GM18909 (cell line): Measurements from ENCODE around the gene DHCR24.
"Not testable (repeated sequence)": the region's sequence is repeated elsewhere in the genome, so short reads cannot be mapped to it uniquely, and the experiment has no call there.

Experiments used
- ATAC-seq: cut with Tn5 transposase; IDR thresholded peaks from one replicate; pipeline ENCODE4 v1.9.1; 2021; ENCODE audit warnings: mild to moderate bottlenecking; ENCODE audit not compliant: unreplicated experiment, poor library complexity

The DHCR24 gene, protein sequence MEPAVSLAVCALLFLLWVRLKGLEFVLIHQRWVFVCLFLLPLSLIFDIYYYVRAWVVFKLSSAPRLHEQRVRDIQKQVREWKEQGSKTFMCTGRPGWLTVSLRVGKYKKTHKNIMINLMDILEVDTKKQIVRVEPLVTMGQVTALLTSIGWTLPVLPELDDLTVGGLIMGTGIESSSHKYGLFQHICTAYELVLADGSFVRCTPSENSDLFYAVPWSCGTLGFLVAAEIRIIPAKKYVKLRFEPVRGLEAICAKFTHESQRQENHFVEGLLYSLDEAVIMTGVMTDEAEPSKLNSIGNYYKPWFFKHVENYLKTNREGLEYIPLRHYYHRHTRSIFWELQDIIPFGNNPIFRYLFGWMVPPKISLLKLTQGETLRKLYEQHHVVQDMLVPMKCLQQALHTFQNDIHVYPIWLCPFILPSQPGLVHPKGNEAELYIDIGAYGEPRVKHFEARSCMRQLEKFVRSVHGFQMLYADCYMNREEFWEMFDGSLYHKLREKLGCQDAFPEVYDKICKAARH

GRCh38 chr1:54886724-54887664 lies at the start of gene DHCR24:
TSS of gene DHCR24 (minus strand) at chr1:54887195. CDS start at chr1:54887119, 76 bp downstream.
- ATAC-seq: peak; percentile 88

DNA sequence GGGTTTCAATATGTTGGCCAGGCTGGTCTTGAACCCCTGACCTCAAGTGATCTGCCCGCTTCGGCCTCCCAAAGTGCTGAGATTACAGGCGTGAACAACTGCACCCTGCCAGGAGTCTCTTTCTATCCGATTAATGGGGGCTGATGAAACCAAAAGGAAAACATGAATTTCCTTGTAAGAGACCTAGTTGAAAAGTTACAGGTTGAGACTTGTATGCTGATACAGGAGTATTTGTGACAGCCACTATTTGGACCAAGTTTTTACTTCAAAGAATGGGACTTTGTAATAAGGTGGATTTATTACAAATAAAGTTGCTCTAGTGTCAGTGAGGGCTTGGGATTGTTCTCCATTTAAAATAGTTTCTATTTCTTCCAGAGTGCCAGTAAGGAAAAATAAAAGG lies 49.8 kb upstream of the DHCR24 start:
- no peak for ATAC-seq

GRCh38 chr1:54934869-54935268 lies 47.9 kb upstream of the DHCR24 start:
- no peak for ATAC-seq

DNA sequence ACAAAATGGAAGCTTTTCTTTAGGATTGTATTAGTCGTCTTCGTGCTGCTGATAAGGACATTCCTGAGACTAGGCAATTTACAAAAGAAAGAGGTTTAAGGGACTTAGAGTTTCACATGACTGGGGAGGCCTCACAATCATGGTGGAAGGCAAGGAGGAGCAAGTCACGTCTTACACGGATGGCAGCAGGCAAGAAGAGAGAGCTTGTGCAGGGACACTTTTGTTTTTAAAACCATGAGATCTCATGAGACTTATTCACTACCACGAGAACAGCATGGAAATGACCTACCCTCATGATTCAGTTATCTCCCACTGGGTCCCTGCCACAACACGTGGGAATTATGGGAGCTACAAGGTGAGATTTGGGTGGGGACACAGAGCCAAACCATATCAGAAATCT lies 47.1 kb upstream of the DHCR24 start:
- not testable (repeated sequence) for ATAC-seq

- ATAC-seq: no peak
Observed at GRCh38 chr1:54931275-54931840, 44.4 kb upstream of the DHCR24 start.

DNA sequence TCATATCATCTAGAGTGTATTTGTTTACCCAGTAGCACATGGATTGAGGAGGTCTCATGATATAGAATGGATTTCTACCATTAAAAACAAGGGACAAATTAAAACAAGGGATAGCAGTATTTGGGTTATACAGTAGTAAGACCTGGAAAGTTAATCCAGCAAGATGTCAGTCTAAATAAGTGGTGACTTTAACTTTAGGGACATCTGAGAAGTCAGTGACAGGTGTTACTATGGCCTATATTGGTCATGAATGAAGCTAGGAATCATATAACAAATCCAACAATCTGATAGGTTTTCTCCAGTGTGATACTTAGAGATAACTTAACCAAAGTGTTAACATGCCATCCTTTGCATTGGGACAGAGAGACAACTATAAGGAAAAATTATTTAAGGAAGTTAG lies 42.7 kb upstream of the DHCR24 start:
- ATAC-seq: no peak

DNA sequence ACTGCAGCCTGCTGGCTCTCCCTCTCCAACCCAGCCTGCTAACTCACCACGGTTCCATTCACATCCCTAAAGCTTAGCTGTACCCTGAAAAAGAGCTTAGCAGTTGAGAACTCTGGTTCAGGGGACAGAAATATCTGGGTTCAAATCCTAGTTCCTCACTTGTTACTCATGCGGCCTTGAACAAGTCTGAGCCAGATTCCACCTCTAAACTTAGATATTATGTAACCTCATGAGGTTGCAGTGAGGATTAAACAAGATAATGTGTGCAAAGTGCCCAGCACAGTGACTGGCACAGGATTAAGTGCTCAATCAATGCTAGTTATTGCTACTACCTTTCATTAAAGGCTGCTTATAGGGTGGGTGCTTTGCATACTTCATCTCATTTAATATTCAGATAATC lies 41.3 kb upstream of the DHCR24 start:
- ATAC-seq: no peak

DNA sequence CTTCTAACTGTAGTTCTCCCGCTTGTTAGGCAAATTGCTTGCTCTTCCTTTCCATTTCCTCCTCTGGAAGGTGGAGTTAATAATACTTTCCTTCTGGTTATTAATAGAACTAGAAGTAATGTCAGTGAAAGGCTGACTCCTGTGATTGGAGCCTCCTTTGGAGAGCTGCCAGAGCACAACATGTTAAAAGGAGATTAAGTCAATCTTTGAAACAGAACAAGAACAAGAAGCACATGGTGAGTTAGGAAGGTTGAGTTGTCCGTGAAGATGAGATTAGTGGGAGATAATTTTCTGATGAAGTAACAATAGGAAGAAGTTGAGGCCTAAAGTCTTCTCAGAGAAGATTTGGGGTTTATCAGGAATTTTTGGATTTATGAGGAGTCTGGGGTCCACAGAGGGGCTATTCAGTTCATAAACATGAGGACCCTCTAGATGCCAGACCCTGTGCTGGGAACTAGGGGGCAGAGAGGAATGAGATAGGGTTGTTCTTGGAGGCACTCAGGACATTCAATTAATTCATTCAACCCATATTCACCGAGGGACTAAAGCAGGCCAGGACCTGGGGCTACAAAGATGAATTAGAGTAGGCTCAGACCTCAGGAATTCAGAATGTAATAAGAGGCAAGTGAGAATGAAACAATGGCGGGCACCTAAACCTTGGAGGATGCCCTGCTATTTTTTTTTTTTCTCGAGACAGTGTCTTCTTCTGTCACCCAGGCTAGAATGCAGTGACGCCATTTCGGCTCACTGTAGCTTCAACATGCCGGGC lies 40.7 kb upstream of the DHCR24 start:
- ATAC-seq: no peak

GRCh38 chr1:54926970-54927369 lies 40.0 kb upstream of the DHCR24 start:
- no peak for ATAC-seq

DNA sequence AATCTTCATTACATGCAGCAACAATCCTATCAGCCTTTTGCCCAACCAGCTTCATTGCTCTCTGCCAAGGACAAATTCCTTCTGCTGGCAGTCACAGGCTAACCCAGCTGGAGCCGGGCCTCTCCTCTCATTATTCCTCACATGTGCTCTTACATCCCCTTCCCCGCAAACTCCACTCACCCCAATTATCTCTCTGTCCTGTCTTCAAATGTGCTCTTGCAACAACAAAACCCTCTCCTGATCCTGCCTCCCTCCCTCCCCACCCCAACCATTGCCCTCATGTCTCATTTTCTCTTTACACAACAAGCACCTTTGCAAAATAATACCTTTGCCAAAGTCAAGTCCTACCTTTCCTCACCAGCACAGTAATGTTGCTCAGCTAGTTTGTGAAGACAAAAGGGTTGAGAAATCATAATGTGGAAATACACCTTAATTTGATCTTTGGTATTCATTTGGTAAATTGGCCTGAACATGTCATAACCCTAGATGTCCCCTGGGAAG lies 36.0 kb upstream of the DHCR24 start:
- no peak for ATAC-seq

DNA sequence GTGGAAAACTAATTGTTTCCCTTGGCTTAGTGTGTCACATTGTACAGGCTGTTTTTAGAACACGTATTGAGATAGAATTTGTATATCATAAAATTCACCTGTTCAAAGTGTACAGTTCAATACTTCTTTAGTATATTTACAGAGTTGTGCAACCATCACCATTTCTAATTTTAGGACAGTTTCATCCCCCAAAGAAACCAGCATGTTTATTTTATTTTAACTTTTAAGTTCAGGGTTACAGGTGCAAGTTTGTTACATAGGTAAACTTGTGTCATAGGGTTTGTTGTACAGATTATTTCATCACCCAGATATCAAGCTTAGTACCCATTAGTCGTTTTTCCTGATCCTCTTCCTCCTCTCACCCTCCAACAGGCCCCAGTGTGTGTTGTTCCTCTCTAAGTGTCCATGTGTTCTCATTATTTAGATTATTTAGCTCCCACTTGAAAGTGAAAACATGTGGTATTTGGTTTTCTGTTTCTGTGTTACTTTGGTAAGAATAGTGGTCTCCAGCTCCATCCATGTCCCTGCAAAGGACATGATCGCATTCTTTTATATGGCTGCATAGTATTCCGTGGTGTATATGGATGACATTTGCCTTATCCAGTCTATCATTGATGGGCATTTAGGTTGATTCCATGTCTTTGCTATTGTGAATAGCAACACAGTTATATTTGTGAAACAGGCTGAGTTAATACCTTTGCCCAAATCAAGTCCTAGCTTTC lies 35.2 kb upstream of the DHCR24 start:
- no peak for ATAC-seq

DNA sequence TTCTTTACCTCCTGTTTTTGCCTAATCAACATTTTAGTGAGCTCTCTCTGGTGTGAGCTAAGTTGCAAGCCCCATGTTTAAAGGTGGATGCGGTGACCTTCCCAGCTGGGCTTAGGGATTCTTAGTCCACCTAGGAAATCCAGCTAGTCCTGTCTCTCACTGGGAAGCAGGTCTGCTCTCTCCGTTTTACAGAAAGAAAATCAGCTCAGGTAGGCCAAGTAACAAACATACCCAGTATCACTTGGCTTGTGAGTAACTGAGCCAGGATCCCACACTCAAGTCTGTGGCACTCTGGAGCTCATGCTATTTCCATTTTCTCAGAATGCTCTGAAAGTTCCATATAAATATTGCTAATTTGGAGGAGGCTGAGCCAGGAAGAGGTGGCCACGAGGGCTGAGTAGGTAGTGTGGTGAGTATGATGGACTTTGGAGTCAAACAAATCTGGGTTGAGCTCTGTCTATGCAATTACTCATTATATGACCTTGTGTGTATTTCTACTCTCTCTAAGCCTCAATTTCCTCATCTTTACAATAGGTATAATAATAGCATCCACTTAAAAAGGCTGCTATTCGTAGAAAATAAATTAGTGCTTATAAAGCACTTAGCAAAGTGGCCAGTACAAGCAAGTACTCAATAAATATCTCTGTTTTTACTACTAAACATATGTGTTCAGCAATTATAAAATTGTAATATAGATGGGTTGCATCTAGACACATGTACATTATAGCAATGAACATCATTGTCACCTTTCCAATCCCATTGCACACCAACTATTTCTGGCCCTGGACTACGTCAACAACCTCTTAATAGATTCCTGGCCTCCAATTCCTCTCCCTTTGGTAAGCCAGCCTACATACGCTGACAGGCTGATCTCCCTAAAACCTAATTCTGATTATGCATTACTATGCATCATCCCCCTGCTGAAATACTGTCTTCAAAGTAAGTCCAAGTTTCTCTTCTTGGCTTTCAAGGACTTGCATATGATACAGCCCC lies 32.7 kb upstream of the DHCR24 start:
- no peak for ATAC-seq

- not testable (repeated sequence) for ATAC-seq
Observed at GRCh38 chr1:54911076-54911475, 24.1 kb upstream of the DHCR24 start.

DNA sequence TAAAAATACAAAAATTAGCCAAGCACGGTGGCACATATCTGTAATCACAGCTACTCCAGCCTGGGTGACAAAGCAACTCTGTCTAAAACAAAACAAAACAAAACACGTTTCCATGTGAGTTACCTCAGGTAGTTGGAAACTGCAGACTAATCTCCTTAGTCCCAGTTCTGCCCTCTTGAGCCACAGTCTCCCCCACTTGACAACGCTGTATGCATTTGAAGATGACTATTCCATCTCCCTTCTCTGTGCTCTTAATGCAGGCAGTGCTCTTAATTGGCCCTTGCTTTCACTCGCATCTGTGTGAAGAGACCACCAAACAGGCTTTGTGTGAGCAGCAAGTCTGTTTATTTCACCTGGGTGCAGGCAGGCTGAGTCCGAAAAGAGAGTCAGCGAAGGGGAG lies 19.6 kb upstream of the DHCR24 start:
- no peak for ATAC-seq

DNA sequence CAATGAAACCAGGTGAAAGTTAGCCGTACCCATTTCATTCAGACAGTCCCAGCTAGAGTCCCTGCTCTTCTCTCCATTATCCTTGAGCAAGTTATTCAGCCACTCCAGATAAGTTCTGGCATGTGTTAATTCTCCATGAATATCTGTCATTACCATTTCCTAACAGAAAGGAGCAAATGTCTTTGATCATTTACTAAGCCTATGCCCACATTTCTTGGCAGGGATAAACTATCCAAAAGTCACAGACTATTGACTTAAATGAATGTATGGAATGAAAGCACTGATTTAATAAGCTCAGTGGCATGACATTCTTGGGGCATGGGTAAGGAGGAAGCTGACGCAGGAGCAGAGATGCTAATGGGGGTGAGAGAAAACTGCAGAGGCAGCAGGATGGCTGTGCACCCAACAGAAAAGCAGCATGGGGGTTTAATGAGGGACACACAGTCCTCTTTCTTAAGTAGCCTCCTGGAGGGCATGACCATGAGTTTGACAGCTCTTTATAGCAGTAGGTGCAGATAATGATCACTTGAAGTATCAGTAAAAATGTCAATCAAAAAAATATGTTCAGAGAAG lies 17.6 kb upstream of the DHCR24 start:
- no peak for ATAC-seq

- ATAC-seq: no peak
Observed at GRCh38 chr1:54894271-54894670, 7.3 kb upstream of the DHCR24 start.

DNA sequence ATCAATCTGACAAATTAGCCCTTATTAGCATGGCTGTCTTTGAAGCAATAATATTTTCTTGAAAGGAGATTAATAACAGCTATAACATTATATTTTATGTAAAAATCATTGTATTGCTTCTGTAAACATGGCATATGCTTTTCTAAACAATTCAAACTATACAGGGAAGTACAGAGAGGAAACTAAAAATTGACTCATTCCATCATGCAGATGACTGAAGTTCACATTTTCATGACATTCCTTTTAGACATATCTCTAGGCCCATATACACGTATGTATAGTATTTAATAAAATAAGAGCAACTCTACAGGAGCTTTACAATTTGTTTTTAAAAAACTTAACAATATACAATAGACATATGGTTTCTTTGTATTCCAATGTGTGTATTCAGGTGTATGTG lies 5.6 kb upstream of the DHCR24 start:
- no peak for ATAC-seq
